Osteoblast (primary cell): ENCODE measurements around the gene STX8. TPM values are rescaled to one million over a fixed set of nuclear protein-coding genes. Genes with fewer than 3 reads are reported as not detected.
A peak's percentile ranks its signal among the peaks of the same experiment; 100 is the strongest.

ENCODE experiments used
- DNase-seq: peaks from one replicate; pipeline ENCODE4 v3.0.0; 2011; ENCODE audit warnings: low spot score, mixed read lengths; ENCODE audit not compliant: insufficient read length; ENCODE audit errors: missing footprints
- H2AFZ ChIP-seq: 2 replicates; pipeline ENCODE4 v1.6.0; 2011; ENCODE audit warnings: mild to moderate bottlenecking, low read length
- H3K27ac ChIP-seq: 2 replicates; pipeline ENCODE4 v1.5.1; 2011; ENCODE audit warnings: mild to moderate bottlenecking, low read depth, low read length, moderate library complexity
- H3K27me3 ChIP-seq: 2 replicates; pipeline ENCODE4 v1.6.0; 2012; ENCODE audit warnings: mild to moderate bottlenecking, control low read depth, inconsistent platforms, low read length, moderate library complexity; ENCODE audit not compliant: insufficient read depth
- H3K36me3 ChIP-seq: 2 replicates; pipeline ENCODE4 v1.5.1; 2011; ENCODE audit warnings: mild to moderate bottlenecking, low read length, control low read depth, moderate library complexity; ENCODE audit not compliant: insufficient read depth
- H3K4me1 ChIP-seq: 2 replicates; pipeline ENCODE4 v1.5.1; 2011; ENCODE audit warnings: mild to moderate bottlenecking, low read length, control low read depth, moderate library complexity; ENCODE audit not compliant: insufficient read depth
- H3K4me2 ChIP-seq: 2 replicates; pipeline ENCODE4 v1.6.0; 2011; ENCODE audit warnings: mild to moderate bottlenecking, low read length; ENCODE audit not compliant: insufficient read depth
- H3K4me3 ChIP-seq: fragments of 200-600 bp; sonication (generic); 3 replicates; pipeline ENCODE4 v1.5.1; 2012; ENCODE audit warnings: mild to moderate bottlenecking, low read length, inconsistent platforms; ENCODE audit not compliant: insufficient read depth
- H3K79me2 ChIP-seq: 2 replicates; pipeline ENCODE4 v1.6.0; 2012; ENCODE audit warnings: mild to moderate bottlenecking, low read length, control low read depth, inconsistent platforms; ENCODE audit not compliant: insufficient read depth
- H3K9me3 ChIP-seq: 2 replicates; pipeline ENCODE4 v1.5.1; 2011; ENCODE audit warnings: low read depth, low read length, control low read depth
- H4K20me1 ChIP-seq: 2 replicates; pipeline ENCODE4 v1.6.0; 2012; ENCODE audit warnings: mild to moderate bottlenecking, low read length, control low read depth; ENCODE audit not compliant: insufficient read depth
- CTCF ChIP-seq: IDR thresholded peaks from 2 replicates; pipeline ENCODE4 v1.5.1; 2011; ENCODE audit warnings: mild to moderate bottlenecking, low read depth, low read length, moderate library complexity; ENCODE audit errors: extremely low read depth
- total RNA-seq: library from RNA; depleted of rRNA; stranded (reverse); fragments of >200 nt; gene quantifications from 2 replicates; pipeline ENCODE4 v1.2.3, GENCODE V29; 2012

STX8 gene
- total RNA-seq, 1 donor, result 72.7 TPM

- no peaks in the 10 kb centered on the region for H3K9me3 ChIP-seq
- no peaks in the 10 kb centered on the region for H3K27me3 ChIP-seq
- peaks cover 11% of the 10 kb centered on the region for H3K4me1 ChIP-seq
- H3K4me2 ChIP-seq, result no peak overlapping the region
- no peaks in the 10 kb centered on the region for H3K79me2 ChIP-seq
- H3K36me3 ChIP-seq, result no peaks in the 10 kb centered on the region
- no peak overlapping the region for H3K4me3 ChIP-seq
- H4K20me1 ChIP-seq, result peaks cover under 1% of the 10 kb centered on the region
- no peak for TF ChIP-seq CTCF
- peak; percentile 13 for DNase-seq
- H3K27ac ChIP-seq, result no peak overlapping the region
- no peak overlapping the region for H2AFZ ChIP-seq
Measured at GRCh38 chr17:9467518-9467917, 108.1 kb downstream of the STX8 start.

GRCh38 chr17:9465210-9465921 lies 110.3 kb downstream of the STX8 start:
- Histone ChIP-seq H3K4me2 (peak overlapping the region; percentile 57), H3K79me2 (no peaks in the 10 kb centered on the region), H3K9me3 (no peaks in the 10 kb centered on the region), H4K20me1 (no peaks in the 10 kb centered on the region), H3K36me3 (no peaks in the 10 kb centered on the region), H3K27me3 (no peaks in the 10 kb centered on the region), H3K27ac (no peak overlapping the region), H3K4me3 (no peak overlapping the region), H2AFZ (no peak overlapping the region), H3K4me1 (peaks cover 4% of the 10 kb centered on the region)
- DNase-seq, result peak; percentile 70
- TF ChIP-seq CTCF, result no peak

- no peaks in the 10 kb centered on the region for H3K4me1 ChIP-seq
- H2AFZ ChIP-seq, result no peak overlapping the region
- no peaks in the 10 kb centered on the region for H3K9me3 ChIP-seq
- no peaks in the 10 kb centered on the region for H4K20me1 ChIP-seq
- no peak overlapping the region for H3K27ac ChIP-seq
- H3K4me2 ChIP-seq, result no peak overlapping the region
- no peaks in the 10 kb centered on the region for H3K36me3 ChIP-seq
- H3K4me3 ChIP-seq, result no peak overlapping the region
- H3K27me3 ChIP-seq, result no peaks in the 10 kb centered on the region
- DNase-seq, result no peak
- TF ChIP-seq CTCF, result no peak
- no peaks in the 10 kb centered on the region for H3K79me2 ChIP-seq
Measured at GRCh38 chr17:9457005-9457404, 118.6 kb downstream of the STX8 start.

GRCh38 chr17:9456330-9456729 lies 119.3 kb downstream of the STX8 start:
- Histone ChIP-seq H3K4me1 (no peaks in the 10 kb centered on the region), H3K4me3 (no peak overlapping the region), H3K27me3 (no peaks in the 10 kb centered on the region), H3K27ac (no peak overlapping the region), H3K4me2 (no peak overlapping the region), H3K9me3 (no peaks in the 10 kb centered on the region), H3K79me2 (no peaks in the 10 kb centered on the region), H4K20me1 (no peaks in the 10 kb centered on the region), H2AFZ (no peak overlapping the region), H3K36me3 (no peaks in the 10 kb centered on the region)
- DNase-seq, result no peak
- TF ChIP-seq CTCF, result no peak
